HL-60/S4 treated with phorbol 12-myristate 13-acetate at 8.2 ng/mL for 4 days and 3 days (cell line): ENCODE measurements around the gene GPAT2.
"Not testable (repeated sequence)": the region's sequence is repeated elsewhere in the genome, so short reads cannot be mapped to it uniquely, and the experiment has no call there.

ENCODE experiments used
- in situ Hi-C: fragments of 300-500 bp; cut with MboI; formaldehyde crosslinking; loops from 2 replicates; pipeline ENCODE4 v1.15.0; 2022; ENCODE audit warnings: low sequenced_read_pairs

Gene GPAT2

DNA sequence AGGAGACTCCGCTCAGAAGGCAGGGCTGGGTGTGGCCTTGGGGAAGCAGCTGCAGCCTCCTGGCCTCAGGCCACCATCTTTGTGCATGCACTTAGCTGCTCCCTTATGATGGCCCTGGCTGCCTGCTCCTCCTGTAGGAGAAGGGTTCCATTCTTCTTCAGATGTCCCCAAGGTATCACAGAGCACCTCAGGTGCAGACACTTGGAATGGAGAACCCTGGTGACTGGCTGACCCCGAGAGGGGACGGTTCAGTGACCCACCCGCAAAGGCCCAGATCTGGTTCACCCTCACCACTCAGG is 9.6 kb downstream of the GPAT2 start:
- in situ Hi-C loops: no loop called here

DNA sequence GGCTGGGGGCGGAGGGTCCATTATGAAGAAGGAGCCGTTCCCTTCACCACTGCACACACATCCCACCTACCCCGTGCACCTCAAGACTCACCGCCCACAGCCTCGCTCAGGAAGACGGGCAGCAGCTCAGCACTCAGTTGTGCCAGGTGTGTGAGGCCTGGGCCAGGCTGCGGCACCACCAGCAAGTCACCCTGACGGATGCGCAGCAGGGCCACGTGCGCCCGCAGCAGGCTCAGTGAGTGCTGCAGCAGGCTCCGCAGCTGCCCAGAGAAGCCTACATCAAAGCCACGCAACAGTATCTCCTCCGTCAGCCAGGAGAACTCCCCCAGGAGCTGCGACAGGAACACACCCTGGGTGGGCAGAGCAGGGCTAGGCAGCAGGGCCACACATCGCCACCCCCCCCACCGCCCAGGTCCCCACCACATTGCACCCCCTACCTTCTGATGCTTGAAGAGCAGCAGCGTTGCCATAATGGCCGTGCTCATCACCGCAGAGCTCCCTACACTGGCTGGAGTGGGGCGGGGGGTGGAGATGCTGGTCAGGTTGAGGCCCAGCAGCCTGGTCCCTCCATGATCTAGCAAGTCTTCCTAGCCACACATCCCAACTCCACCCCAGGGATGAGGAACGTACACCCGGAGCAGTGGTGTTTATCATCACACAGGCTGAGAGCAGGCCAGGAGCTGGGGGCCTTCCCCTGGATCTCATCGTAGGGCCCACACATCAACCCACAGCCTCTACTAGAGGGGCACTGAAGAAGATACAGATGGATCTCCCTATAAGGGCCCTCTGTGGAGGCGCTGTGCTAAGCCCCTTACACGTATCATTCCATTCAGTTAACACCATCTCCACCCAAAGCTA is 10.2 kb downstream of the GPAT2 start:
- in situ Hi-C loops: loop anchor here (25.0 kb wide), 4 partner anchors 88 to 513 kb away; partner anchors contain the start of genes ADRA2B, ARID5A, CIAO1 and TMEM127

DNA sequence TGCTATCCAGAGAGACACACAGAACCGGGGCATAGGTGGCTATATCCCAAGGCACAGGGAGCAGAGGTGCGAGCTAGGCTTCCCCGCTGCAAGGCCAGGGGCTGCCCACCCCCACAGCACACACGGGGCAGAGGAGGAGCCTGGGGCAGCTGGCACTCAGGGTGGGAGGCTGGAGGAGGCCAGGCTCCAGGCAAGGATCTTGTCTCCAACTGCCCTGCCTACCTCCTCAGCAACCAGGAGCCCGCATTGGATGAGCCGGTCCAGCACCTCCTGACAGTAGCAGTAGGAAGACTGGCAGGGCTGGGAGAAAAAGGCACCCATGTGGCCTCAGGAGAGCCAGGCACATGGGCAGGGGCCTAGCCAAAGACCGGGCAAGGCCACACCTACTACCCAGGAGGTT is 11.0 kb downstream of the GPAT2 start:
- in situ Hi-C loops: loop anchor here (25.0 kb wide), 4 partner anchors 89 to 514 kb away; partner anchors contain the start of genes ADRA2B, ARID5A, CIAO1 and TMEM127

DNA sequence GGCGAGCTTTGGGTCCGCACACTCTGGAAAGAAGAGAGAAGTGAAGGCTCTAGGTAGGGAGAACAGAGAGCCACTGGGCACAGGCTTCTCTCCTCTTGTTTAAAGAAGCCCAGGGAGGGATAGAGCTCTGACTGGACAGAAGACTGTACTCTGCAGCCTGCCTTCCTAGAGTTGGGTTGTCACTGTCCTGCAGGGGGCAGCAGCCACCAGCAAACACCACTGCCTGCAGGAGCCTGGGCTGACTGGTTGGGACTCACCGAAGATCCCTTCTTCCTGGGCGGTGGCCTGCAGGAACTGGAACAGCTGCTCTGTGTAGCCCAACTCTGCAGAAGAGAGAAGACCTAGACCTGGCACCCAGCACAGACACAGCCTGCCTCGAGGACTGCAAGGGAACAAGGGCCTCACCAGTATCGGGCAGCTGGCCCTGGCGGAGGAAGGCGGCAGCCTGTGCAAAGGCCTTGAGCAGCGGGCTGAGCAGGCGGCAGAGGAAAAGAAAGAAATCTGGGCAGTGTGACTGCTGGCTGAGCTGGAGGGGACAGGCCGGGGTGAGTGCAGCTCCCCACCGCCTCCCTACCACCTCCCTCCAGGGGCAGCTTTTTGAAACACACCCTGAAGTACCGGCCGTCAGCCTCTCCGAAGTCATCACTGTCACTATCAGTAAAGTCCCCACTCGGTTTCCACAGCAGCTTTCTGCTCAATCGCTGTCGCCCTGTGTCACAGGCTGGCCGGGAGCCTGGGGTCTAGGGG is 11.8 kb downstream of the GPAT2 start:
- in situ Hi-C loops: loop anchor here (25.0 kb wide), 4 partner anchors 89 to 514 kb away; partner anchors contain the start of genes ADRA2B, ARID5A, CIAO1 and TMEM127

DNA sequence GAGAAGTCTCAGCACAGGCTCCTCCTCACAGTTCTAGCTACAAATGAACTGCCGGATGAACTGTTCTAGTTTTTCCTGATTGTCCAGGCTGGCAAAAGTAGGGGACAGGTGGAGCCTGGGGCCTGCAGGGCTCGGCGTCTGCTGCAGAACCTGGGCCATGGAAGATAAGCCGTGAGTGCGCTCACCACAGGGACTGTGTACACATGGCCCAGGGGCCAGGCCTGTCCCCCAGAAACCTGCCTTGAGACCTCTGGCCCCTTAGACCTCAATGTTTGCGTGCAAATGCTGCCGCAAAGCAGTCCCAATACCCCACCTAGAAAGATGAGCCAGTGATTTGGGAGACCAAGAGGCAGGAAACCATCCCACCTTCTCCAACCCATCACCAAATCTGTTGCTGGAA is 12.6 kb downstream of the GPAT2 start:
- in situ Hi-C loops: loop anchor here (25.0 kb wide), 4 partner anchors 90 to 515 kb away; partner anchors contain the start of genes ADRA2B, ARID5A, CIAO1 and TMEM127

GRCh38 chr2:96021142-96021541 is 13.6 kb downstream of the GPAT2 start:
- in situ Hi-C loops: loop anchor here (25.0 kb wide), 4 partner anchors 91 to 516 kb away; partner anchors contain the start of genes ADRA2B, ARID5A, CIAO1 and TMEM127

GRCh38 chr2:96019909-96020590 is 14.7 kb downstream of the GPAT2 start:
- in situ Hi-C loops: loop anchor here (25.0 kb wide), 4 partner anchors 92 to 517 kb away; partner anchors contain the start of genes ADRA2B, ARID5A, CIAO1 and TMEM127

DNA sequence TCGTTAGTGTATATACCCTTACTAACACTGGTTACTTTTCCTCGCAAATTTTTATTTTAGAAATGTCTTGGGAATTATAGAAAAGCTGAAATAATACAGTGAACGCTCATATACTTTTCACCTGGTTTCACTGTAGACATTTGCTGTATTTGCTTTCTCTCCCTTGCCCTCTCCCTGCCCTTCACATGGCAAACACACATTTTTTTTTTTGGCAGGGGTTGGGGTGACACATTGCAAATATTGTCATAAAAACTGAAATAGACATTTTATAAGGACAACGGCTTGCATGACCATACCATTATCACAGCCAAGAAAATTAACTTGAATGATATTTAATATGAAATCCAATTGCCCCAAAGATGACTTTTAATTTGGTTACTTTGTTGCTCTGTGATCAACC is 18.4 kb downstream of the GPAT2 start:
- in situ Hi-C loops: loop anchor here (25.0 kb wide), 4 partner anchors 96 to 521 kb away; partner anchors contain the start of genes ADRA2B, ARID5A, CIAO1 and TMEM127

GRCh38 chr2:96012792-96013264 is 21.9 kb downstream of the GPAT2 start:
- in situ Hi-C loops: loop anchor here (25.0 kb wide), 4 partner anchors 99 to 524 kb away; partner anchors contain the start of genes ADRA2B, ARID5A, CIAO1 and TMEM127

GRCh38 chr2:96012086-96012791 is 22.5 kb downstream of the GPAT2 start:
- in situ Hi-C loops: loop anchor here (25.0 kb wide), 4 partner anchors 100 to 525 kb away; partner anchors contain the start of genes ADRA2B, ARID5A, CIAO1 and TMEM127

- in situ Hi-C loops: loop anchor here (25.0 kb wide), 4 partner anchors 101 to 526 kb away; partner anchors contain the start of genes ADRA2B, ARID5A, CIAO1 and TMEM127
Measured at GRCh38 chr2:96011129-96011455, 23.6 kb downstream of the GPAT2 start.

GRCh38 chr2:96010320-96011128 is 24.2 kb downstream of the GPAT2 start:
- in situ Hi-C loops: loop anchor here (25.0 kb wide), 4 partner anchors 102 to 527 kb away; partner anchors contain the start of genes ADRA2B, ARID5A, CIAO1 and TMEM127

GRCh38 chr2:96009833-96010232 is 24.9 kb downstream of the GPAT2 start:
- in situ Hi-C loops: loop anchor here (25.0 kb wide), 4 partner anchors 102 to 527 kb away; partner anchors contain the start of genes ADRA2B, ARID5A, CIAO1 and TMEM127

DNA sequence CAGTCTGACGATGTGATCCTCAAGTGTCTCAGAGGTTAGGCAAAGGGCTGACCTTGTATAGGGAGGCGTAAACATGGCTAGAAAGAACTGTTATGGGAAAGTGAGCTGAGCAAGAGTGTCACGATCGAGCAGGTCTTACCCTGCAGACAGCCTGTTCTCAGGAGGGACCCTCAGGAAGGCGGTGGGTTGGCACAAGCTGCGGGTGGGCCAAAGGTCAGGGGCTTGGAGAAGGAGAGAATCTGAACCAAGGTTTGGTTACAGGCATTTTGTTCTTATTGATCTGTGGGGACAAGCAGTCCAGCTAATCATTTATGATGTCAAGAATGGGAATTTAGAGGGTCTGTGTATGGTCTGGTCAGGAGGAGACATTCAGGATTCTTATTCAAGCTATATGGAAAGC is 26.7 kb downstream of the GPAT2 start:
- in situ Hi-C loops: loop anchor here (25.0 kb wide), 4 partner anchors 104 to 529 kb away; partner anchors contain the start of genes ADRA2B, ARID5A, CIAO1 and TMEM127

GRCh38 chr2:96006248-96006647 is 28.5 kb downstream of the GPAT2 start:
- in situ Hi-C loops: loop anchor here (25.0 kb wide), 4 partner anchors 106 to 531 kb away; partner anchors contain the start of genes ADRA2B, ARID5A, CIAO1 and TMEM127

DNA sequence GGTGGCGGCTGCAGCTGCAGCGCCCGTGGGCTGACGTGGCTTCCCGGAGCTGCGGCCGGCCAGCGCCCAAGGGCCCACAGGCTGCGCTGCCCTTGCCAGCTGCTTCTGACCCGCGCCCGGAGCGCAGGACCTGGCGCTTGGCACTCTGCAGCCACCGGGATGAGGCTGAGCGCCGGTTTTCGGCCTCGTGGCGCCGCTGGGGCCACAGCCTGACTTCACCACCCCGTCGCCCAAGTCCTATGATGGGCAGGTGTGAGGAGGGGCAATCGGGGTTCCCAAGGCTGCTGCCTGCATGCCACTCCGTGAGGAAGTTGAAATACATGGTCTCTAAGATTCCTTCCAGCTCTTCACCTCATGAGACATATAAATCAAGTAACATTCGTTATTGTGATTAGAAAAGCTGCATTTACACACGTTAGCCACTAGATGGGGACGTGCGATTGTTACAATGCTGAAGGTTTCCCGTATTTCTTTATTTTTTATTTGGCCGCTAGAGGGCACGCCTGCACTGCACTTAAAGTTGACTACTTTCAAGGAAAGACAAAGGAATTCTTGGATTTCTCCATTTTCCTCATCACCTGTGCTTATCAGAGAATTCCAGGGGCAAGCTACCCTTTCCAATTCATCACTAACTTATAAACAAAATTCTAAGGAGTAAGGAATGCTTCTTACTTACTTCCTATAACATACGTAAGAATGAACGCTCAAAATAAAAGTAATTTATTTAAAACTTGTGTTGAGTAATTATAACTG is 42.0 kb downstream of the GPAT2 start:
- in situ Hi-C loops: not testable (repeated sequence)

- in situ Hi-C loops: not testable (repeated sequence)
Measured at GRCh38 chr2:95992102-95992501, 42.6 kb downstream of the GPAT2 start.
